GM12892 (cell line): Measurements from ENCODE around the gene RFT1.

Experiments
- POLR2A ChIP-seq: IDR thresholded peaks from 2 replicates; pipeline ENCODE4 v1.6.1; 2011; ENCODE audit warnings: low read depth, low read length, control low read depth
- POLR2AphosphoS5 ChIP-seq: IDR thresholded peaks from 2 replicates; pipeline ENCODE4 v1.6.1; 2011; ENCODE audit warnings: low read depth, low read length, control low read depth

- TF ChIP-seq POLR2AphosphoS5 (no peak), POLR2A (no peak)
Observed at GRCh38 chr3:53075743-53076140, 54.5 kb downstream of the RFT1 start.
